HAP-1 (cell line): ENCODE measurements around the gene NPPC.

Experiments used
- DNase-seq, 2 experiments: peaks; one replicate each; pipeline ENCODE4 v3.0.0-alpha.2; 2016 to 2020; ENCODE audit warnings: low spot score in 2 of 2
- H3K27me3 ChIP-seq: fragments of 250-450 bp; sonication (Bioruptor Pico); 2 replicates; pipeline ENCODE4 v1.5.1; 2020; ENCODE audit warnings: low read depth, mild to moderate bottlenecking, moderate library complexity
- H3K36me3 ChIP-seq: fragments of 250-450 bp; sonication (Bioruptor Pico); replicated peaks from 2 replicates; pipeline ENCODE4 v1.5.1; 2020; ENCODE audit warnings: mild to moderate bottlenecking
- H3K4me1 ChIP-seq: fragments of 250-450 bp; sonication (Bioruptor Pico); 2 replicates; pipeline ENCODE4 v1.5.1; 2020; ENCODE audit warnings: mild to moderate bottlenecking
- H3K4me3 ChIP-seq: fragments of 250-450 bp; sonication (Bioruptor Pico); 2 replicates; pipeline ENCODE4 v1.5.1; 2020; ENCODE audit warnings: mild to moderate bottlenecking, moderate library complexity
- H3K9me3 ChIP-seq: fragments of 250-450 bp; sonication (Bioruptor Pico); 2 replicates; pipeline ENCODE4 v1.5.1; 2020; ENCODE audit warnings: mild to moderate bottlenecking, moderate library complexity
- in situ Hi-C: fragments of 300-500 bp; cut with MboI; formaldehyde crosslinking; loops from 3 replicates; pipeline ENCODE4 v1.14.3; 2020; ENCODE audit warnings: low sequenced_read_pairs, inconsistent platforms, mixed read lengths

NPPC gene

GRCh38 chr2:231931481-231931915 lies 5.3 kb upstream of the NPPC start:
- H3K4me3 ChIP-seq: no peak overlapping the region
- H3K36me3 ChIP-seq: no peaks in the 10 kb centered on the region
- in situ Hi-C loops: no loop called here
- H3K4me1 ChIP-seq: peaks cover 3% of the 10 kb centered on the region; the same call in 1 of the 2 replicates
- H3K27me3 ChIP-seq: peaks cover 13% of the 10 kb centered on the region
- DNase-seq: peak in 1 of 2 experiments; percentile 2
- no peaks in the 10 kb centered on the region for H3K9me3 ChIP-seq

- in situ Hi-C loops: no loop called here
- DNase-seq: peak in 1 of 2 experiments; percentile 4
- H3K36me3 ChIP-seq: no peaks in the 10 kb centered on the region
- no peak overlapping the region for H3K4me3 ChIP-seq
- H3K27me3 ChIP-seq: peaks cover 13% of the 10 kb centered on the region
- no peaks in the 10 kb centered on the region for H3K9me3 ChIP-seq
- peaks cover 3% of the 10 kb centered on the region; the same call in 1 of the 2 replicates for H3K4me1 ChIP-seq
These were observed 4.5 kb upstream of the NPPC start for GRCh38 chr2:231930593-231931281.

- DNase-seq: peak in 1 of 2 experiments; percentile 73
- no peak overlapping the region for H3K4me3 ChIP-seq
- in situ Hi-C loops: no loop called here
- peaks cover 3% of the 10 kb centered on the region; the same call in 1 of the 2 replicates for H3K4me1 ChIP-seq
- no peaks in the 10 kb centered on the region for H3K9me3 ChIP-seq
- no peaks in the 10 kb centered on the region for H3K36me3 ChIP-seq
- peaks cover 13% of the 10 kb centered on the region for H3K27me3 ChIP-seq
These were observed 3.9 kb upstream of the NPPC start for GRCh38 chr2:231929961-231930592.

- Histone ChIP-seq H3K27me3 (peaks cover 13% of the 10 kb centered on the region), H3K36me3 (no peaks in the 10 kb centered on the region), H3K9me3 (no peaks in the 10 kb centered on the region), H3K4me1 (peaks cover 6% of the 10 kb centered on the region; the same call in 1 of the 2 replicates), H3K4me3 (no peak overlapping the region)
- peak in 1 of 2 experiments; percentile 5 for DNase-seq
- in situ Hi-C loops: no loop called here
These were observed 2.9 kb upstream of the NPPC start for GRCh38 chr2:231928901-231929725.

DNA sequence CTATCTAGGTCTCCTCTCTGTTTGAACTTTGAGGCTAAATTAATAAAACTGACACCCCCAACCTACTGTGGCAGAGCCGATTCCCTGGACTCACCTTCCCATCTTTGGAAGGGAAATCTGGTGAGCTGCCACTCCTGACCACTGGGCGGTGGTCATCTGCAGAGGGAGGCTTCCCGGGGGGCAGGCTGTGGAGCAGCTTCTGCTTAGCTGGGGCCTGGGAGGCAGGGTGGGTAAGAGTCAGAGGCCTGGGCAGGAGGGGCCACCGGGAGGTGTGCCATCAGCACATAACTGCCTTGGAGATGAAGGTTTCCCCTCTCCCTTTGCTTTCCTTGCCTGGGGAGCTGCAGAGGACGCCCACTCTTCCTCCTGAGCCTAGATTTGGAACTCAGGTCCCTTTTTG lies 2.3 kb upstream of the NPPC start:
- in situ Hi-C loops: no loop called here
- H3K27me3 ChIP-seq: peaks cover 13% of the 10 kb centered on the region

GRCh38 chr2:231927566-231927890 lies 1.3 kb upstream of the NPPC start:
- Histone ChIP-seq H3K4me3 (no peak overlapping the region), H3K27me3 (peaks cover 13% of the 10 kb centered on the region), H3K4me1 (peaks cover 6% of the 10 kb centered on the region; the same call in 1 of the 2 replicates), H3K36me3 (no peaks in the 10 kb centered on the region; the same call in 1 of the 2 replicates), H3K9me3 (no peaks in the 10 kb centered on the region)
- no peak for DNase-seq
- in situ Hi-C loops: no loop called here

More for the DNA sequence above, 2.3 kb upstream of the NPPC start:
- peak in 1 of 2 experiments; percentile 37 for DNase-seq
- H3K4me3 ChIP-seq: no peak overlapping the region
- H3K36me3 ChIP-seq: no peaks in the 10 kb centered on the region; the same call in 1 of the 2 replicates
- no peaks in the 10 kb centered on the region for H3K9me3 ChIP-seq
- H3K4me1 ChIP-seq: peaks cover 6% of the 10 kb centered on the region; the same call in 1 of the 2 replicates

GRCh38 chr2:231926761-231927565 lies 767 bp upstream of the NPPC start:
- H3K4me1 ChIP-seq: peaks cover 6% of the 10 kb centered on the region; the same call in 1 of the 2 replicates
- peaks cover 13% of the 10 kb centered on the region for H3K27me3 ChIP-seq
- in situ Hi-C loops: no loop called here
- H3K36me3 ChIP-seq: no peaks in the 10 kb centered on the region; the same call in 1 of the 2 replicates
- H3K4me3 ChIP-seq: peak overlapping the region; percentile 69
- DNase-seq: peak in 1 of 2 experiments; percentile 44
- H3K9me3 ChIP-seq: no peaks in the 10 kb centered on the region

- peaks cover 13% of the 10 kb centered on the region for H3K27me3 ChIP-seq
- DNase-seq: peak; percentile 60 to 91
- in situ Hi-C loops: no loop called here
- H3K4me3 ChIP-seq: peak overlapping the region; percentile 69
- H3K9me3 ChIP-seq: no peaks in the 10 kb centered on the region
- peaks cover 6% of the 10 kb centered on the region; the same call in 1 of the 2 replicates for H3K4me1 ChIP-seq
- H3K36me3 ChIP-seq: peaks cover 4% of the 10 kb centered on the region; the same call in 1 of the 2 replicates
These were observed 655 bp downstream of the NPPC start for GRCh38 chr2:231925303-231926179.

DNA sequence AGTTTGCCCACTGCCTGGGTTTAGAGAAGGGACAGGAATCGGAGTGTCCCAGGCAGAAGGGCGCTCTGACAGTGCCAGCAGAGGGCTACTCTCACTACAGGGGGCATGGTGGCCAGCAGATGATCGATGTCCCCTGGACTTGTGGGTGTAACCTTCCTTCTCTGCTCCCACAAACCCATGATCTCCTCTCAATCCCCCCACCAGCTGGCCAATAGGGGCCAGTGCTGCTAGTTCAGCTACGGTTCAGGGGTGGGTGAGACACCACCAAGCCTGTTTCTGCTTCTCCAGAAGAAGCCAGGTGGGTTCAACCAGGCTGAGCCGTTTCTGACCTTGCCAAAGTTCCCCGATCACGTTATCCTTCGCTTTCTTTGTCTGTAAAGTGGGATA lies 1.3 kb downstream of the NPPC start:
- DNase-seq: no peak
- Histone ChIP-seq H3K4me3 (peak overlapping the region; percentile 69), H3K4me1 (peaks cover 6% of the 10 kb centered on the region; the same call in 1 of the 2 replicates), H3K9me3 (no peaks in the 10 kb centered on the region), H3K36me3 (peaks cover 4% of the 10 kb centered on the region; the same call in 1 of the 2 replicates), H3K27me3 (peaks cover 13% of the 10 kb centered on the region)
- in situ Hi-C loops: no loop called here

DNA sequence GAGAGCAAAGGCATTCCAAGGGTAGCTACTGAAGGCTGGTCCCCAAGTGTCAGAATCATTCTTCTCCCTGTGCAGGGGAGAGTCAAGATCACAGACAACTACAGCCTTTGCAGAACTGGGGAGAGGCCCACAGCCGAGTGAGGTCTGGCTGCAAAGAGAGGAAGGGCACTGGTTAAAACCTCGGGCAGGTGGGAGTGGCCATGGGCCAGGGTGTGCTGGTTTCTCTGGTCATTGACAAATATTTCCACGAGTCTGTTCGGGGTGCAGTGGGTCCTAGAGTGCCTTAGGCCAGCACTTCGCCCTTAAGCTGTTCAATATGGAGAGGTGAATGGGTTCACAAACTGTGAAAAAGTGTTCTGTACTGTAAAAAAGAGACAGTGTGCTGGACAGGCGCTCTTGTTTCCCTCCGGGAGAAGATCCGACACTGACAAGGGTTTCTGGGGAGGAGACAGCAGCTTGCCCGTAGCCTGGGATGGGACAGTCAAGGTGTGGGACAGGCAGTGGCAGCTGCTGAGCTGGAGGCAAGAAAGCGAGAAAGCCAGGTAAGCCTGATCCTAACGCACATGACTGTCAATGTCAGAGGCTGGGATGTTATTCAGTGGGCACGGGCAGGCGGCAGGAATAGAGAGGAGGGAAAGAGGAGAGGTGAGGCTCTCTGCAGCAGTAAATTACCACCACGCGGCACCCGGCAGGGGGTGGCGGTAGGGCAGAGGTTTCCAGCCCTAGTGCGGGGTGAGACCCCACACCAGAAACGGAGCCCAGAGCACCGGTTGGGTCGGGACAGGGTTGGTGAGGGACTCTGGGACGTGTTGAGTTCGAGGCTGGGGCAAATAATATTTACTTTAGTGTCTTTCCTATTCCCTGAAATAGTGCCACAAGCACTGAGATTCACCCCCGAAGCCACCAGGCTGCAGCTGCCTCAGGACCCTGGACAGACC lies 2.0 kb downstream of the NPPC start:
- H3K4me1 ChIP-seq: peaks cover 6% of the 10 kb centered on the region; the same call in 1 of the 2 replicates
- no peaks in the 10 kb centered on the region for H3K9me3 ChIP-seq
- in situ Hi-C loops: no loop called here
- no peak for DNase-seq
- H3K36me3 ChIP-seq: peaks cover 4% of the 10 kb centered on the region; the same call in 1 of the 2 replicates
- H3K27me3 ChIP-seq: peaks cover 13% of the 10 kb centered on the region
- H3K4me3 ChIP-seq: peak overlapping the region; percentile 69

DNA sequence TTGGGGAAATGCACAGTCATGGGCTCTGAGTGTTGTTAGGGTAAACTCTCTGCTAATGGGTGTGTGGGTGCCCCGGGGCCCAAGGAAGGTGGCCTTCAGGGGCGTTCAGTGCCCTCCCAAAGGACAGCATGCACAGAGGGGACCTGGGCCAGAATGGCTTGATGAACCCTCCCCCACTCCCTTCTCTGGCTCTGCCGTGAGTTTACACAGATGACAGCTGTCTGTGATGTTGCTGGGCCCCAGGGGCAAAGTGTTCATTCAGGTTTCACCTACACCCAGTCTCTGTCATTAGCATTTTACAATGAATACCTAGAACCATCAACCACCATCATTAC lies 3.2 kb downstream of the NPPC start:
- Histone ChIP-seq H3K36me3 (peaks cover 4% of the 10 kb centered on the region; the same call in 1 of the 2 replicates), H3K4me3 (no peak overlapping the region), H3K27me3 (peaks cover 12% of the 10 kb centered on the region), H3K4me1 (peaks cover 6% of the 10 kb centered on the region; the same call in 1 of the 2 replicates), H3K9me3 (no peaks in the 10 kb centered on the region)
- in situ Hi-C loops: no loop called here
- no peak for DNase-seq
